Measurements from ENCODE around the gene HAND2.

- TF ChIP-seq CTCF (IDR thresholded peaks at IDR 0.05), result no peak
- no peak for TF ChIP-seq POLR2A (IDR thresholded peaks at IDR 0.05)
- TF ChIP-seq EP300 (IDR thresholded peaks at IDR 0.05), result no peak
Measured at GRCh38 chr4:173478201-173478912, 51.7 kb downstream of the HAND2 start.
